Parathyroid adenoma (tissue), 2 donors: ENCODE results near the gene SH3GL1.

Experiments used
- H2AFZ ChIP-seq: fragments of 300-600 bp; sonication (generic); one replicate; pipeline ENCODE4 v1.7.0; 2017; ENCODE audit warnings: antibody characterized with exemption, mild to moderate bottlenecking
- H3K27ac ChIP-seq: fragments of 300-600 bp; sonication (generic); one replicate; pipeline ENCODE4 v1.7.0; 2017
- H3K27me3 ChIP-seq: fragments of 300-600 bp; sonication (generic); one replicate; pipeline ENCODE4 v1.7.0; 2017; ENCODE audit warnings: low read length; ENCODE audit not compliant: control insufficient read depth, insufficient read depth
- H3K36me3 ChIP-seq: fragments of 300-600 bp; sonication (generic); one replicate; pipeline ENCODE4 v1.7.0; 2017; ENCODE audit warnings: low read length; ENCODE audit not compliant: control insufficient read depth, insufficient read depth
- H3K4me1 ChIP-seq: fragments of 300-600 bp; sonication (generic); one replicate; pipeline ENCODE4 v1.7.0; 2017; ENCODE audit warnings: control low read depth
- H3K4me2 ChIP-seq: fragments of 300-600 bp; sonication (generic); one replicate; pipeline ENCODE4 v1.7.0; 2017; ENCODE audit warnings: low read length
- H3K4me3 ChIP-seq: fragments of 300-600 bp; sonication (generic); one replicate; pipeline ENCODE4 v1.7.0; 2017; ENCODE audit warnings: low read depth, low read length
- H3K79me2 ChIP-seq: fragments of 300-600 bp; sonication (generic); one replicate; pipeline ENCODE4 v1.7.0; 2017; ENCODE audit warnings: control low read depth
- H3K9ac ChIP-seq: fragments of 300-600 bp; sonication (generic); one replicate; pipeline ENCODE4 v1.7.0; 2017; ENCODE audit warnings: mild to moderate bottlenecking
- H3K9me3 ChIP-seq: fragments of 300-600 bp; sonication (generic); one replicate; pipeline ENCODE4 v1.7.0; 2017; ENCODE audit warnings: low read length; ENCODE audit not compliant: control insufficient read depth
- CTCF ChIP-seq: fragments of 300-600 bp; sonication (generic); IDR thresholded peaks from one replicate; pipeline ENCODE4 v1.7.0; 2017; ENCODE audit warnings: antibody characterized with exemption, mild to moderate bottlenecking
- donor health status: primary hyperparathyroidism.

Gene SH3GL1

DNA sequence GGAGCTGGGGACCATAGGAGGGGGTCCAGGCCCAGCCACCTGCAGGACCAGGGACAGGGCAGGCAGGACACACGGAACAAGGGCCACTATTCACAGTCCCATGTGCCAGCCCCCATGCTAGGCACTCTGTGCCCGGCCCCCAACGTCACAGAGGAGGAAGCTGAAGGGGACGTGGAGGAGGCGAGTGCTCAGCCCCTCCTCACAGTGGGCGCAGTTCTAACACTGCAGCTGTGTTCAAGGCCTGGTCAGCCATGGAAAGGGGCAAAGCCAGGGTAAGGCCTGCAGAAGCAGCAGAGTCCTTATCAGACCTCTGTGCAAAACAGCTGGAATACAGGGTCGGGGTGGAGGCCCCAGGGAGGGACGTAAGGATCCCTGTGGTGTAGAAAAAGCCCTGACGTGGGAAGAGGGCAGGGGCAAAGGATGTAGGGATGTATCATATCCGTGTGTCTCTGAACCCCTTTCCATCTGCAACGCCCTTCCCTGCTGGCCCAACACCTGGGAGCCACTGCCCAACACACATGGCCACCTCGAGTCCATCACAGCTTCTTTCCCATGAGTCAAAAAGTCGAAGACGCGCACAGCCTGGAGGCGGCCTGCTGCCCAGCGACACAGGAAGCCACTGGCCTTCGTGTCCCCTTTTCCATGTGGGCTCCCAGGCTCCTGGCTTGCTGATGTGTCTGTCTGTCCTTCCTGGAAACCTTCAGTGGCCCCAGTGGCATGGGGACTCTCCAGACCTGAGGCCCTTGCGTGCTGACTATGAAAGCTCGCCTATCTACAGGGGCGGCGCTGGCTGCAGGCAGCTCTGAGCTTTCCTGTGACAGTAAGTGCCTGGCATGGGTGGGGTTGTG, 28.0 kb downstream of the SH3GL1 start:
- H3K79me2 ChIP-seq = peaks cover 30% of the 10 kb centered on the region
- peak overlapping the region; percentile 99 for H3K27ac ChIP-seq
- H3K36me3 ChIP-seq = no peaks in the 10 kb centered on the region
- H3K4me3 ChIP-seq = no peak overlapping the region
- H3K9me3 ChIP-seq = no peaks in the 10 kb centered on the region
- H3K9ac ChIP-seq = no peak overlapping the region
- H3K4me1 ChIP-seq = peaks cover 91% of the 10 kb centered on the region
- no peaks in the 10 kb centered on the region for H3K27me3 ChIP-seq
- TF ChIP-seq CTCF = no peak
- H3K4me2 ChIP-seq = no peak overlapping the region
- H2AFZ ChIP-seq = no peak overlapping the region

GRCh38 chr19:4371247-4372164, 28.8 kb downstream of the SH3GL1 start:
- peak overlapping the region; percentile 13 for H2AFZ ChIP-seq
- no peaks in the 10 kb centered on the region for H3K36me3 ChIP-seq
- H3K79me2 ChIP-seq = peaks cover 37% of the 10 kb centered on the region
- no peaks in the 10 kb centered on the region for H3K9me3 ChIP-seq
- no peak for TF ChIP-seq CTCF
- H3K4me3 ChIP-seq = no peak overlapping the region
- peak overlapping the region; percentile 56 for H3K4me2 ChIP-seq
- no peak overlapping the region for H3K9ac ChIP-seq
- H3K27ac ChIP-seq = peak overlapping the region; percentile 99
- peaks cover 83% of the 10 kb centered on the region for H3K4me1 ChIP-seq
- no peaks in the 10 kb centered on the region for H3K27me3 ChIP-seq

- Histone ChIP-seq H3K4me3 (no peak overlapping the region), H3K4me2 (peak overlapping the region; percentile 56), H3K36me3 (no peaks in the 10 kb centered on the region), H3K4me1 (peaks cover 73% of the 10 kb centered on the region), H3K27me3 (no peaks in the 10 kb centered on the region), H3K9ac (no peak overlapping the region), H3K9me3 (no peaks in the 10 kb centered on the region), H3K79me2 (peaks cover 42% of the 10 kb centered on the region), H3K27ac (peak overlapping the region; percentile 99), H2AFZ (peak overlapping the region; percentile 2)
- no peak for TF ChIP-seq CTCF
Measured at GRCh38 chr19:4370418-4371041, 29.8 kb downstream of the SH3GL1 start.

DNA sequence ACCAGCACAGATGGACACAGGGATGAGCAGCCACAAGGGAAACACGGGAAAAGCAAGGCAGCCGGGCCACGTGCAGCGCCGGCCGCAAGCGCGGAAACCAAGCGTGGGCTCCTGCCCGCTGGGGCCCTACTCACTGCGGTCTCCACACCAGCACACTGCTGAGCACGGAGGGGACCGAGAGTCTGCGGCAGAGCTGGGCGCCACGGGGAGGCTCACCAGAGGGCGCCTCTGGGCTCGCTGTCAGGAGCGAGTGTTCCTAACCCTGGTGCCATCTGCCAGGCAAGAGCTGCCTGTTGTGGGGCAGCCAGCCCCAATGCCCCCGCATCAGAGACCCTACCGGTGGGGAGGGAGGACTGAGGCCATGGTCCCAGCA, 30.5 kb downstream of the SH3GL1 start:
- Histone ChIP-seq H3K79me2 (peaks cover 48% of the 10 kb centered on the region), H3K27ac (peak overlapping the region; percentile 99), H3K27me3 (no peaks in the 10 kb centered on the region), H3K4me2 (peak overlapping the region; percentile 70), H3K4me3 (no peak overlapping the region), H3K36me3 (no peaks in the 10 kb centered on the region), H3K9me3 (no peaks in the 10 kb centered on the region), H3K4me1 (peaks cover 68% of the 10 kb centered on the region), H2AFZ (no peak overlapping the region), H3K9ac (no peak overlapping the region)
- peak; percentile 62 for TF ChIP-seq CTCF
